ENCODE results near the gene ROMO1.
"Not testable (repeated sequence)": the region's sequence is repeated elsewhere in the genome, so short reads cannot be mapped to it uniquely, and the experiment has no call there.

Gene ROMO1

DNA sequence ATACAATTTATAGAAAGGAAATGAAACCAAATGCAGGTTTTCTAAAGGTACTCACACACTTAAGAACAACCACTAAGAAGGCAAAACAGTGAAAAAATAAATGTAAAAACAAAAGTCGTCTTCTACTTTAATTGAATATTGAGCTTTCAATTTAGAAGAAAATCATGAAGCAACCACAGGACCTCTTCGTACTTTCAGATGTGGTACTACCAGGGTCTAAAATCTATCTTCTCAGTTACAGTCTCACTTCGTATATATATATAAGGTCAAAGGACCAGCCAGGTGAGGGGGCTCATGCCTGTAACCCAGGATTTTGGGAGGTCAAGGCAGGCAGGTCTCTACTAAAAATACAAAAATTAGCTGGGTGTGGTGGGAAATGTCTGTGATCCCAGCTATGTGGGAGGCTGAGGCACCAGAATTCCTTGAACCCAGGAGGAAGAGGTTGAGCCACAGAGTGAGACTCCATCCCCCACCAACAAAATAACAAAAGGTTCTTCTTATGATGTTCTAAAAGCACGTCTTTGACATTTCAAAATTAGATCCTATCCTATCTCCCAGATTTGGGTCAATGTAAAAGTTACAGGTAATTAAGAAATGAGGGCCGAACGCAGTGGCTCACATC, 12.5 kb downstream of the ROMO1 start:
- no peaks in the 10 kb centered on the region for H3K4me1 ChIP-seq (ENCODE audit: insufficient read depth, low read length)
- no peaks in the 10 kb centered on the region for H3K9me3 ChIP-seq (ENCODE audit: control insufficient read depth, insufficient read depth, low read length)
- H3K36me3 ChIP-seq (ENCODE audit: insufficient read depth, low read length) = peaks cover 46% of the 10 kb centered on the region
- H3K9ac ChIP-seq (ENCODE audit: low read depth, low read length) = no peak overlapping the region

DNA sequence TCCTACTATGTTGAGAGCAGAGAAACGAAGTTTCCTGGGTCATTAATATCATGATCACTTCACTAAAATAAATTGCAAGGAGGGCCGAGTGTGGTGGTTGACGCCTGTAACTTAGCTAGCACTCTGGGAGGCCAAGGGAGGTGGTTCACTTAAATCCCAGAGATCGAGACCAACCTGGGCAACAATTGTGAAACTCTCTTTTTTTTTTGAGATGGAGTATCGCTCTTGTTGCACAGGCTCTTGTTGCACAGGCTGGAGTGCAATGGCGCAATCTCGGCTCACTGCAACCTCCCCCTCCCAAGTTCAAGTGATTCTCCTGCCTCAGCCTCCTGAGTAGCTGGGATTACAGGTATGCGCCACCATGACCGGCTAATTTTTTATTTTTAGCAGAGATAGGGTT, 13.9 kb downstream of the ROMO1 start:
- H3K9me3 ChIP-seq (ENCODE audit: control insufficient read depth, insufficient read depth, low read length); H3K4me1 ChIP-seq (ENCODE audit: insufficient read depth, low read length); H3K9ac ChIP-seq (ENCODE audit: low read depth, low read length): not testable (repeated sequence)
- H3K36me3 ChIP-seq (ENCODE audit: insufficient read depth, low read length) = peaks cover 52% of the 10 kb centered on the region

DNA sequence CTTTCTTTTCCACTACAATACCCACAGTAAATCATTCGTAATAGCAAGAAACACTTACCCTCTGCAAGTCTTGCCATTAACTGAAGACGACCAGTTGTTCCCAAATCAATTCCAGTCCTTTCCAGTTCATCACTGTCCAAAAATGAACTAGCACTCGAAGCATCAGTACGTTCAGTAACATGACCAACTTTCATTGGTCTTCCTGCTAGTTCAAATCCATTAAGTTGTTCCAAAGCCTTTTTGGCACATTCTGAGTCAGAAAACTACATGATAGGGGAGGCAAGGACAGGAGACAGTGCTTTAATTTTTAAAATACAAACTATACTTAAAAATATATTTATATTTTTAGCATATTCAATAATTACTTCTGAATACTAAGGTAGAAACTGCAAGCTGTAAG, 14.9 kb downstream of the ROMO1 start:
- Histone ChIP-seq H3K9me3 (ENCODE audit: control insufficient read depth, insufficient read depth, low read length) (no peaks in the 10 kb centered on the region), H3K4me1 (ENCODE audit: insufficient read depth, low read length) (no peaks in the 10 kb centered on the region), H3K36me3 (ENCODE audit: insufficient read depth, low read length) (peaks cover 60% of the 10 kb centered on the region), H3K9ac (ENCODE audit: low read depth, low read length) (no peak overlapping the region)

DNA sequence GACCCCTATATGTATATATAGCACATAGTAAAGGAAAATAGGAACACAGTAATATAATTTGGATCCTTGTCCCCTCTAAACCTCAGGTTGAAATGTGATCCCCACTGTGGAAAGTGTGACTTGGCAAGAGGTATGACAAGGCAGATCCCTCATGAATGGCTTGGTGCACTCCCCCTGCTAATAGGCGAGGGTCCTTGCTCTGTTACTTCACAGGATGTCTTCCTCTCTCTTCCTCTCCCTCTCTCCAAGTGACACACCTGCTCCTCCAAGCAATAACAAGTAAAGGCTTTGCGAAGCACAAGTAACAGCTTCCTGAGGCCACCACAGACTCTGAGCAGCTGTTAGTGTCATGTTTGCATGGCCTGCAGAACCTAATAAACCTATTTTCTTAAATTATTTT, 16.4 kb downstream of the ROMO1 start:
- Histone ChIP-seq H3K9ac (ENCODE audit: low read depth, low read length) (no peak overlapping the region), H3K36me3 (ENCODE audit: insufficient read depth, low read length) (peaks cover 69% of the 10 kb centered on the region), H3K9me3 (ENCODE audit: control insufficient read depth, insufficient read depth, low read length) (no peaks in the 10 kb centered on the region), H3K4me1 (ENCODE audit: insufficient read depth, low read length) (no peaks in the 10 kb centered on the region)

DNA sequence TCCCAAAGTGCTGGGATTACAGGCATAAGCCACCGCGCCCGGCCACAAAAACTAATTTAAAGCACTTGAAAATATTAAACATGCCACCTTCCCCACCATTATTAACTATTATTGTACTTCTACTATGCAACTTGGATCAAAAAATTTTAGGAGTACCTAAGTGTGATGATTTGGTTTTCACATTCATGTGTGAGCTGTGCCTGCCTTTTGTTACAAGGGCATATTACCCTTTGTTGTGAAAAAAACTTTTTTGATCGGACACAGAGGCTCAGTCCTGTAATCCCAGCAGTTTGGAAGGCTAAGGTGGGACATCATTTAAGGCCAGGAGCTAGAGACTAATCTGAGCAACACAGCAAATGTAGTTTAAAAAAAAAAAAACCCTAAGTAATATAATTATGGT, 17.1 kb downstream of the ROMO1 start:
- Histone ChIP-seq H3K4me1 (ENCODE audit: insufficient read depth, low read length) (no peaks in the 10 kb centered on the region), H3K36me3 (ENCODE audit: insufficient read depth, low read length) (peaks cover 74% of the 10 kb centered on the region)

DNA sequence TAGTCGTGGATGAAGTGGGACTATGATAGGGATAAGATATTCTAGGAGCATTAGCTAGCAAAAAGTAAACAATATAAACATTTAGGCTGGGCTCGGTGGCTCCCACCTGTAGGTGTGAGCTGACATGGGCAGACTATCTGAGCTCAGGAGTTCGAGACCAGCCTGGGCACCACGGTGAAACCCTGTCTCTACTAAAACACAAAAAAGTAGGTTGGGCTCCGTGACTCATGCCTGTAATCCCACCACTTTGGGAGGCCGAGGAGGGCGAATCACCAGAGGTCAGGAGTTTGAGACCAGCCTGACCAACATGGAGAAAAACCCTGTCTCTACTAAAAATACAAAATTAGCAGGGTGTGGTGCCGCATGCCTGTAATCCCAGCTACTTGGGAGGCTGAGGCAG, 19.1 kb downstream of the ROMO1 start:
- H3K4me1 ChIP-seq (ENCODE audit: insufficient read depth, low read length); H3K9ac ChIP-seq (ENCODE audit: low read depth, low read length); H3K9me3 ChIP-seq (ENCODE audit: control insufficient read depth, insufficient read depth, low read length): not testable (repeated sequence)
- H3K36me3 ChIP-seq (ENCODE audit: insufficient read depth, low read length) = peaks cover 77% of the 10 kb centered on the region

More for the DNA sequence above, 17.1 kb downstream of the ROMO1 start:
- no peaks in the 10 kb centered on the region for H3K9me3 ChIP-seq (ENCODE audit: control insufficient read depth, insufficient read depth, low read length)
- H3K9ac ChIP-seq (ENCODE audit: low read depth, low read length) = no peak overlapping the region

DNA sequence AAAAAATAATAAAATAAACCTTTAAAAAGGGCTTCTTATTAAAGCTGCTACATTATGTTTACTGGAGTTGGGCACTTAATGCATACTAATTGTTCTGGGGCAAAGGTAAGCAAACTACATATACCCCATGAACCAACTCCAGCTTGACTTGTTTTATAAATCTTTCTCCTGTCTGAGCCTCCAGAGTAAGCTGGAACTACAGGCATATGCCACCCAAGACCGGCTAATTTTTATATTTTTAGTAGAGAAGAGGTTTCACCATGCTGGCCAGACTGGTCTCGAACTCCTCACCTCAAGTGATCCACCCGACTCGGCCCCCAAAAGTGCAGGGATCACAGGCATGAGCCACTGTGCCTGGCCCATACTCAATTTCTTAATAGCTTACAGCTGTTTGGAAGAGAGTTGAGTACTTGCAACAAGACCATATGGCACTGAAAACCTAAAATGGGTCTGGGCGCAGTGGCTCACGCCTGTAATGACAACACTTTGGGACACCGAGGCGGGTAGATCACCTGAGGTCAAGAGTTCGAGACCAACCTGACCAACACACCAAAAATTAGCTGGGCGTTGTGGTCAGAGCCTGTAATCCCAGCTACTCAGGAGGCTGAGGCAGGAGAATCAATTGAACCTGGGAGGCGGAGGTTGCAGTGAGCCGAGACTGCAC, 19.9 kb downstream of the ROMO1 start:
- Histone ChIP-seq H3K9me3 (ENCODE audit: control insufficient read depth, insufficient read depth, low read length) (no peaks in the 10 kb centered on the region), H3K36me3 (ENCODE audit: insufficient read depth, low read length) (peaks cover 78% of the 10 kb centered on the region), H3K4me1 (ENCODE audit: insufficient read depth, low read length) (no peaks in the 10 kb centered on the region), H3K9ac (ENCODE audit: low read depth, low read length) (no peak overlapping the region)

DNA sequence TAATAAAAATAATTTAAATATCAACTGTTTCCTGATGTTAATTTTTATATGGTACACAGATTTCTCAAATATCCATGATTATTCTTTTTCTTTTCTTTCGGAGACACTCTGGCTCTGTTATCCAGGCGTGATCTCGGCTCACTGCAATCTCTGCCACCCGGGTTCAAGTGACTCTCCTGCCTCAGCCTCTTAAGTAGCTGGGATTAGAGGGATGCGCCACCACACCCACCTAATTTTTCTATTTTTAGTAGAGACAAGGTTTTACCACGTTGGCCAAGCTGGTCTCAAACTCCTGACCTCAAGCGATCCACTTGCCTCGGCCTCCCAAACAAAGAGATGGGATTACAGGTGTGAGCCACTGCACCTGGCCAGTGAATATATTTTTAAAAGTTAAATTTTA, 20.5 kb downstream of the ROMO1 start:
- H3K9ac ChIP-seq (ENCODE audit: low read depth, low read length) = no peak overlapping the region
- no peaks in the 10 kb centered on the region for H3K4me1 ChIP-seq (ENCODE audit: insufficient read depth, low read length)
- H3K9me3 ChIP-seq (ENCODE audit: control insufficient read depth, insufficient read depth, low read length) = no peaks in the 10 kb centered on the region
- H3K36me3 ChIP-seq (ENCODE audit: insufficient read depth, low read length) = peaks cover 79% of the 10 kb centered on the region

DNA sequence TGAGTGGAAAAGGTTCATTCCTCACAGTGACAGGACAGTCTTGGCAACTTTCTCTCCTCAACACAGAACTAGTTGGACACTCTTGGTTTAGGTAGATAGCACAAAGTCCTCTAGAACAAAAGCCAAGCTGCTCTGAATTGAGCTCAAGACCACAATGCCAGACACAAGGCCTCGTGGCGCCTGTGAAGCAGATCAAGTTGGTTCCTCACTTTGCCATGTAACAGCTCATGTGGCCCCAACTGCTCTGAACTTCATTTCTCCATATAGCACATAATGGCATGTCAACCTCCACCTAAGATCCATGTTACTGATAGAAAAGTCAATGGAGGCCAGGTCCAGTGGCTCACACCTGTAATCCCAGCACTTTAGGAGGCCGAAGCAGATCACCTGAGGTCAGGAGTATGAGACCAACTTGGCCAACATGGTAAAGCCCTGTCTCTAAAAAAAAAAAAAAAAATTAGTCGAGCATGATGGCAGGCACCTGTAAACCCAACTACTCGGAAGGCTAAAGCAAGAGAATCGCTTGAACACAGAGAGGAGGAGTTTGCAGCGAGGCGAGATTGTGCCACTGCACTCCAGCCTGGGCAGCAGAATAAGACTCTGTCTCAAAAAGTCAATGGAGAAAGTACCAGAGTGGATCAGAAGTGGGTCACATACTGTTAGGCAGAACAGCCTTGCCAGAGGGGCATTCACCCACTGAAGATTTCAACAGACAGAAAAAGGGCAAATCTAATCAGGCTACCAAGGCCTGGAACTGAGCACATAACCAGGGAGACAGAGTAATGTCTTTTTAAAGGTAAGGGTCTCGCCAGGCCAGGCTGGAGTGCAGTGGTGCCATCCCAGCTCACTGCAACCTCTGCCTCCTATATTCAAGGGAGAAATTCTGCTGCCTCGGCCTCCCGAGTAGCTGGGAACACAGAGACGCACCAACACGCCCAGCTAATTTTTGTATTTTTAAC, 21.2 kb downstream of the ROMO1 start:
- no peaks in the 10 kb centered on the region for H3K9me3 ChIP-seq (ENCODE audit: control insufficient read depth, insufficient read depth, low read length)
- peaks cover 77% of the 10 kb centered on the region for H3K36me3 ChIP-seq (ENCODE audit: insufficient read depth, low read length)
- H3K4me1 ChIP-seq (ENCODE audit: insufficient read depth, low read length) = no peaks in the 10 kb centered on the region
- H3K9ac ChIP-seq (ENCODE audit: low read depth, low read length) = no peak overlapping the region

DNA sequence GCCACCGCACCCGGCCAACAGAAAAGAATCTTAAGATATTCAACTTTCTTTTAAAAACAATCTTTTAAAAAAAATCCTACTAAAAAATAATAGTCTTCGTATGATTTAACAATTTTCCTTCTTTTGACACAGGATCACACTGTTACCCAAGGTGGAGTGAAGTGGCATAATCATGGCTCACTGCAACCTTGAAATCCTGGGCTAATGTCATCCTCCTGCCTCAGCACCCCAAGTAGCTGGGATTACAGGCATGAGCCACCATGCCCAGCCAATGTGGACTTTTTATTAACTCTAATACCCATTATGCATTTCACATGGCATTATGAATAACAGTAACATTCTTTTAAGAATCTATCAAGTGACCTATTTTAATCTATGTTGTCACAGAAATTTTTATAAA, 22.0 kb downstream of the ROMO1 start:
- Histone ChIP-seq H3K36me3 (ENCODE audit: insufficient read depth, low read length) (peaks cover 70% of the 10 kb centered on the region), H3K9me3 (ENCODE audit: control insufficient read depth, insufficient read depth, low read length) (no peaks in the 10 kb centered on the region), H3K9ac (ENCODE audit: low read depth, low read length) (no peak overlapping the region), H3K4me1 (ENCODE audit: insufficient read depth, low read length) (no peaks in the 10 kb centered on the region)

DNA sequence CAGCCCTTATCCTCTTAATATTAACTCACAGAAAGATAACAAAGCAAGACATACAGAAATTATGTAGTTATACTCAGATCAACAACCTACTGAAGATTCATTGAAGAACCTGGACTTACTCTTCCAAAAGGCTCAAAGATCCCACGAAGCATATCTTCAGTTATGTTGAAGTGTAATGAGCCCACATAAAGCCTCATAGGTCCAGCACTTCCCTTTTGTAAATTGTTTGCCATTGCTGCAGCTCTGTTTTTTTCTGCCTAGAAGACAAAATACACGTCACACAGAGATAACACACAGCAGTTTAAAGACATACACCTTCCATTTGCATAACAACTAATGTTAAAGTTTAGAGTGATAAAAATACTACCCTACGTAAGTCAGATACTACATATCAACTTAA, 22.4 kb downstream of the ROMO1 start:
- no peaks in the 10 kb centered on the region for H3K4me1 ChIP-seq (ENCODE audit: insufficient read depth, low read length)
- H3K9me3 ChIP-seq (ENCODE audit: control insufficient read depth, insufficient read depth, low read length) = no peaks in the 10 kb centered on the region
- H3K36me3 ChIP-seq (ENCODE audit: insufficient read depth, low read length) = peaks cover 71% of the 10 kb centered on the region
- no peak overlapping the region for H3K9ac ChIP-seq (ENCODE audit: low read depth, low read length)

DNA sequence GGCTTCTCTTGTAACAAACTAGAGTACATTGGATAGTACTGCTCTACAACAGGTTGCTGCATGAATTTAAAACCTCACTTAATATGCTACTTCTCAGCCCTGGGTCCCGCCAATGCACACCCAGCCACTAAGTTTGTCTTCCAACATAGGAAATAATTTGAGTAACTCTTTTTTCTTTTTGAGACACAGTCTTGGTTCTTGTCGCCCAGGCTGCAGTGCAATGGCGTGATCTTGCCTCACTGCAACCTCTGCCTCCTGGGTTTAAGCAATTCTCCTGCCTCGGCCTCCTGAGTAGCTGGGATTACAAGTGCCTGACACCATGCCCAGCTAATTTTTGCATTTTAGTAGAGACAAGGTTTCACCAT, 24.1 kb downstream of the ROMO1 start:
- H3K9ac ChIP-seq (ENCODE audit: low read depth, low read length); H3K9me3 ChIP-seq (ENCODE audit: control insufficient read depth, insufficient read depth, low read length); H3K4me1 ChIP-seq (ENCODE audit: insufficient read depth, low read length): not testable (repeated sequence)
- H3K36me3 ChIP-seq (ENCODE audit: insufficient read depth, low read length) = peaks cover 73% of the 10 kb centered on the region

DNA sequence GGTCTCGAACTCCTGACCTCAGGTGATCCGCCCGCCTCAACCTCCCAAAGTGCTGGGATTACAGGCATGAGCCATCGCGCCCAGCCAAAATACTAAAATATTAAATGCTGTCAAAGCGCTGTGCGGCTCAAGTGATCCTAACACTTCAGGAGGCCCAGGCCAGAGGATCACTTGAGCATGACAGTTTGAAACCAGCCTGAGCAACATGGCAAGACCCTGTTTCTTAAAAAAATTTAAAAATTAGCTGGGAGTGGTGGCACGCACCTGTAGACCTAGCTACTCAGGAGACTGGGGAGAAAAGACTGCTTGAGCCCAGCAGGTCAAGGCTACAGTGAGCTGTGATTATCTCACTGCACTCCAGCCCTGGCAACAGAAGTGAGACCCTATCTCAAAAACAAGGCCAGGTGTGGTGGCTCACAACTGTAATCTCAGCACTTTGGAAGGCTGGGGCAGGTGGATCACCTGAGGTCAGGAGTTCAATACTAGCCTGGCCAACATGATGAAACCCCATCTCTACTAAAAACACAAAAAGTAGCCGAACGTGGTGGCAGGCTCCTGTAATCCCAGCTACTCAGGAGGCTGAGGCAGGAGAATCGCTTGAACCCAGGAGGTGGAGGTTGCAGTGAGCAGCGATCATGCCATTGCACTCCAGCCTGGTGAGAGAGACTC, 24.6 kb downstream of the ROMO1 start:
- H3K36me3 ChIP-seq (ENCODE audit: insufficient read depth, low read length) = peaks cover 67% of the 10 kb centered on the region
- H3K9ac ChIP-seq (ENCODE audit: low read depth, low read length); H3K9me3 ChIP-seq (ENCODE audit: control insufficient read depth, insufficient read depth, low read length); H3K4me1 ChIP-seq (ENCODE audit: insufficient read depth, low read length): not testable (repeated sequence)

All from ES-I3 (cell line).